ENCODE results near the gene STX18.

The STX18 gene

GRCh38 chr4:4405358-4405962 lies 136.4 kb downstream of the STX18 start:
- no peak for DNase-seq (ENCODE audit: low read depth in 2 of 2)

GRCh38 chr4:4402966-4403365 lies 138.9 kb downstream of the STX18 start:
- DNase-seq (ENCODE audit: low read depth in 2 of 2): no peak

GRCh38 chr4:4401036-4401435 lies 140.8 kb downstream of the STX18 start:
- DNase-seq (ENCODE audit: low read depth in 2 of 2): no peak

GRCh38 chr4:4398430-4398829 lies 143.4 kb downstream of the STX18 start:
- no peak for DNase-seq (ENCODE audit: low read depth in 2 of 2)

GRCh38 chr4:4397441-4397819 lies 144.4 kb downstream of the STX18 start:
- DNase-seq (ENCODE audit: low read depth in 2 of 2): no peak

- DNase-seq (ENCODE audit: low read depth in 2 of 2): no peak
These were observed 145.0 kb downstream of the STX18 start for GRCh38 chr4:4396628-4397440.

GRCh38 chr4:4395849-4396627 lies 145.8 kb downstream of the STX18 start:
- no peak for DNase-seq (ENCODE audit: low read depth in 2 of 2)

GRCh38 chr4:4395371-4395770 lies 146.5 kb downstream of the STX18 start:
- DNase-seq (ENCODE audit: low read depth in 2 of 2): no peak

GRCh38 chr4:4394644-4395043 lies 147.2 kb downstream of the STX18 start:
- no peak for DNase-seq (ENCODE audit: low read depth in 2 of 2)

- no peak for DNase-seq (ENCODE audit: low read depth in 2 of 2)
These were observed 149.2 kb downstream of the STX18 start for GRCh38 chr4:4392501-4393183.

GRCh38 chr4:4391866-4392265 lies 150.0 kb downstream of the STX18 start:
- no peak for DNase-seq (ENCODE audit: low read depth in 2 of 2)

GRCh38 chr4:4390515-4391240 lies 151.2 kb downstream of the STX18 start:
- no peak for DNase-seq (ENCODE audit: low read depth in 2 of 2)

GRCh38 chr4:4390046-4390445 lies 151.8 kb downstream of the STX18 start:
- no peak for DNase-seq (ENCODE audit: low read depth in 2 of 2)

GRCh38 chr4:4388836-4389575 lies 152.8 kb downstream of the STX18 start:
- DNase-seq (ENCODE audit: low read depth in 2 of 2): no peak

- no peak for DNase-seq (ENCODE audit: low read depth in 2 of 2)
These were observed 153.5 kb downstream of the STX18 start for GRCh38 chr4:4388311-4388790.

- no peak for DNase-seq (ENCODE audit: low read depth in 2 of 2)
These were observed 154.1 kb downstream of the STX18 start for GRCh38 chr4:4387531-4388310.

- DNase-seq (ENCODE audit: low read depth in 2 of 2): no peak
These were observed 155.0 kb downstream of the STX18 start, which contains the start of gene NSG1 for GRCh38 chr4:4386736-4387392. NSG1 (plus strand) TSS chr4:4387102; CDS start chr4:4387630, 528 bp downstream.

GRCh38 chr4:4386296-4386735 lies 155.5 kb downstream of the STX18 start:
- no peak for DNase-seq (ENCODE audit: low read depth in 2 of 2)

- no peak for DNase-seq (ENCODE audit: low read depth in 2 of 2)
These were observed 156.0 kb downstream of the STX18 start for GRCh38 chr4:4385729-4386295.
